HepG2 (cell line): ENCODE measurements around the gene ABCF1. TPM values are rescaled to one million over a fixed set of nuclear protein-coding genes. Genes with fewer than 3 reads are reported as not detected.

Experiments used
- BRD4 ChIP-seq: sonication (generic); formaldehyde crosslinking; IDR thresholded peaks from 2 replicates; pipeline ENCODE4 v1.4.0; 2020; ENCODE audit warnings: missing genetic modification reagents
- CBX1 ChIP-seq: IDR thresholded peaks from one replicate; pipeline ENCODE4 v1.6.1; 2016; ENCODE audit warnings: antibody characterized with exemption, low read depth
- CREB1 ChIP-seq, 2 experiments: fragments of 450-650 bp in 1 of 2; IDR thresholded peaks; 2 replicates each; pipeline ENCODE4 v1.6.1; 2016 to 2017; ENCODE audit warnings: control low read depth in 1 of 2, mild to moderate bottlenecking in 1 of 2, missing compliant biosample characterization in 1 of 2, missing genetic modification characterization in 1 of 2
- HDAC2 ChIP-seq: sonication (generic); formaldehyde crosslinking; IDR thresholded peaks from 2 replicates; pipeline ENCODE4 v1.4.0; 2020; ENCODE audit warnings: missing genetic modification reagents
- HINFP ChIP-seq: sonication (generic); formaldehyde crosslinking; IDR thresholded peaks from 2 replicates; pipeline ENCODE4 v1.4.0; 2020; ENCODE audit warnings: low read depth, mild to moderate bottlenecking, missing genetic modification reagents
- KLF6 ChIP-seq: IDR thresholded peaks from 2 replicates; pipeline ENCODE4 v1.8.0; 2016; ENCODE audit warnings: missing biosample characterization, missing genetic modification reagents
- NFATC3 ChIP-seq: sonication (generic); formaldehyde crosslinking; IDR thresholded peaks from 2 replicates; pipeline ENCODE4 v1.5.1; 2020; ENCODE audit warnings: mild to moderate bottlenecking, missing genetic modification reagents
- NFE2L1 ChIP-seq: sonication (generic); formaldehyde crosslinking; IDR thresholded peaks from 2 replicates; pipeline ENCODE4 v1.4.0; 2020; ENCODE audit warnings: missing genetic modification reagents, mild to moderate bottlenecking, borderline replicate concordance
- PAXIP1 ChIP-seq: sonication (generic); formaldehyde crosslinking; conservative IDR thresholded peaks from 2 replicates; pipeline ENCODE4 v1.4.0; 2020; ENCODE audit warnings: mild to moderate bottlenecking, missing genetic modification reagents, moderate library complexity
- SMC3 ChIP-seq: IDR thresholded peaks from 2 replicates; pipeline ENCODE4 v1.6.1; 2011; ENCODE audit warnings: low read length, improper control_type of control experiment
- TFDP2 ChIP-seq: sonication (generic); formaldehyde crosslinking; IDR thresholded peaks from 2 replicates; pipeline ENCODE4 v1.4.0; 2020; ENCODE audit warnings: missing genetic modification reagents
- XRCC5 ChIP-seq: fragments of 200-400 bp; formaldehyde crosslinking; optimal IDR thresholded peaks from 2 replicates; pipeline ENCODE3; 2017; ENCODE audit warnings: mild to moderate bottlenecking, low read length
- ZBTB38 ChIP-seq: sonication (generic); formaldehyde crosslinking; IDR thresholded peaks from 2 replicates; pipeline ENCODE4 v1.5.1; 2020; ENCODE audit warnings: mild to moderate bottlenecking, missing genetic modification reagents
- ZIK1 ChIP-seq: sonication (generic); formaldehyde crosslinking; IDR thresholded peaks from 2 replicates; pipeline ENCODE4 v1.5.0; 2020; ENCODE audit warnings: mild to moderate bottlenecking, low read depth, missing genetic modification reagents, borderline replicate concordance
- ZNF34 ChIP-seq: sonication (generic); formaldehyde crosslinking; IDR thresholded peaks from 2 replicates; pipeline ENCODE4 v1.4.0; 2020; ENCODE audit warnings: mild to moderate bottlenecking, missing genetic modification reagents, borderline replicate concordance
- ZNF350 ChIP-seq: sonication (generic); formaldehyde crosslinking; IDR thresholded peaks from 2 replicates; pipeline ENCODE4 v1.4.0; 2020; ENCODE audit warnings: mild to moderate bottlenecking, low read depth, missing genetic modification reagents, borderline replicate concordance
- ZNF703 ChIP-seq: sonication (generic); formaldehyde crosslinking; IDR thresholded peaks from 2 replicates; pipeline ENCODE4 v1.5.1; 2020; ENCODE audit warnings: missing genetic modification reagents, mild to moderate bottlenecking, moderate library complexity, borderline replicate concordance
- ZNF747 ChIP-seq: sonication (generic); formaldehyde crosslinking; IDR thresholded peaks from 2 replicates; pipeline ENCODE4 v1.8.1; 2023; ENCODE audit warnings: missing genetic modification reagents, mild to moderate bottlenecking, borderline replicate concordance
- ZNF792 ChIP-seq: IDR thresholded peaks from 2 replicates; pipeline ENCODE4 v1.6.1; 2016
- polyA plus RNA-seq, 8 experiments: library from polyadenylated mRNA; depleted of rRNA in 3 of 8; stranded (reverse) in 7 of 8; unstranded in 1 of 8; fragments of >200 nt; fragmentation: Illumina TruSeq in 4 of 8; extraction: Trizol in 4 of 8; gene quantifications; 2 replicates each; pipeline versions ENCODE4 v1.2.1 to v1.2.3, GENCODE V29; 2011 to 2016; ENCODE audit warnings: low read depth in 4 of 8, missing spikeins in 1 of 8, mixed read lengths in 1 of 8; ENCODE audit not compliant: insufficient read depth in 1 of 8
- total RNA-seq, 5 experiments: library from RNA; depleted of rRNA; stranded (reverse); fragments of >200 nt; fragmentation: Illumina TruSeq; extraction: Trizol; gene quantifications; 2 replicates each; pipeline ENCODE4 v1.2.3, GENCODE V29; 2016; ENCODE audit warnings: low read depth in 1 of 5
- TF ChIP-seq, protein P1 (sequence below): sonication (generic); formaldehyde crosslinking; IDR thresholded peaks from 2 replicates; pipeline ENCODE4; 2020; ENCODE audit warnings: missing genetic modification reagents, mild to moderate bottlenecking, borderline replicate concordance

ABCF1 gene
- total and polyA plus RNA-seq, 2 of the 13 experiments (the other 11 are each of a cell fraction or from before 2014, with no cell fraction given) = 25.4 to 98.9 TPM

- 0 out of 2 replicates have a peak, but pooled peaks have one; percentile 35 for TF ChIP-seq ZBTB38 (CRISPR knock-in tag)
- TF ChIP-seq NFATC3 = no peak
- TF ChIP-seq PAXIP1 (CRISPR knock-in tag) = no peak; the same call in 1 of the 2 replicates
- TF ChIP-seq ZNF792 (CRISPR knock-in tag) = no peak
- TF ChIP-seq TFDP2 = no peak
- TF ChIP-seq CREB1 (IDR thresholded peaks at IDR 0.05) = no peak
- no peak for TF ChIP-seq CREB1 (CRISPR knock-in tag; IDR thresholded peaks at IDR 0.05)
- TF ChIP-seq, protein P1, sequence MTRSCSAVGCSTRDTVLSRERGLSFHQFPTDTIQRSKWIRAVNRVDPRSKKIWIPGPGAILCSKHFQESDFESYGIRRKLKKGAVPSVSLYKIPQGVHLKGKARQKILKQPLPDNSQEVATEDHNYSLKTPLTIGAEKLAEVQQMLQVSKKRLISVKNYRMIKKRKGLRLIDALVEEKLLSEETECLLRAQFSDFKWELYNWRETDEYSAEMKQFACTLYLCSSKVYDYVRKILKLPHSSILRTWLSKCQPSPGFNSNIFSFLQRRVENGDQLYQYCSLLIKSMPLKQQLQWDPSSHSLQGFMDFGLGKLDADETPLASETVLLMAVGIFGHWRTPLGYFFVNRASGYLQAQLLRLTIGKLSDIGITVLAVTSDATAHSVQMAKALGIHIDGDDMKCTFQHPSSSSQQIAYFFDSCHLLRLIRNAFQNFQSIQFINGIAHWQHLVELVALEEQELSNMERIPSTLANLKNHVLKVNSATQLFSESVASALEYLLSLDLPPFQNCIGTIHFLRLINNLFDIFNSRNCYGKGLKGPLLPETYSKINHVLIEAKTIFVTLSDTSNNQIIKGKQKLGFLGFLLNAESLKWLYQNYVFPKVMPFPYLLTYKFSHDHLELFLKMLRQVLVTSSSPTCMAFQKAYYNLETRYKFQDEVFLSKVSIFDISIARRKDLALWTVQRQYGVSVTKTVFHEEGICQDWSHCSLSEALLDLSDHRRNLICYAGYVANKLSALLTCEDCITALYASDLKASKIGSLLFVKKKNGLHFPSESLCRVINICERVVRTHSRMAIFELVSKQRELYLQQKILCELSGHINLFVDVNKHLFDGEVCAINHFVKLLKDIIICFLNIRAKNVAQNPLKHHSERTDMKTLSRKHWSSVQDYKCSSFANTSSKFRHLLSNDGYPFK (CRISPR knock-in tag) = 0 out of 2 replicates have a peak, but pooled peaks have one; percentile 17
- no peak for TF ChIP-seq KLF6 (CRISPR knock-in tag)
- no peak for TF ChIP-seq HDAC2 (CRISPR knock-in tag)
- TF ChIP-seq SMC3 = peak; percentile 90
- TF ChIP-seq ZNF350 (CRISPR knock-in tag) = peak; percentile 55; the same call in 1 of the 2 replicates
- no peak for TF ChIP-seq HINFP (CRISPR knock-in tag)
- no peak for TF ChIP-seq BRD4 (CRISPR knock-in tag)
- TF ChIP-seq ZNF34 (CRISPR knock-in tag) = no peak
- TF ChIP-seq XRCC5 = peak; percentile 91
- no peak for TF ChIP-seq ZIK1 (CRISPR knock-in tag)
- TF ChIP-seq ZNF747 (CRISPR knock-in tag) = no peak
- TF ChIP-seq NFE2L1 = no peak
- no peak for TF ChIP-seq CBX1
- TF ChIP-seq ZNF703 (CRISPR knock-in tag) = no peak
Observed at GRCh38 chr6:30541515-30542403, 29.5 kb upstream of the ABCF1 start (continued).
